Jurkat, Clone E6-1 (cell line): ENCODE results near the gene SNAP91. TPM values are rescaled to one million over a fixed set of nuclear protein-coding genes. Genes with fewer than 3 reads are reported as not detected.
A peak's percentile ranks its signal among the peaks of the same experiment; 100 is the strongest.
"Not testable (repeated sequence)": the region's sequence is repeated elsewhere in the genome, so short reads cannot be mapped to it uniquely, and the experiment has no call there.

Experiments used
- DNase-seq: peaks from one replicate; pipeline ENCODE4 v3.0.0-alpha.2; 2011; ENCODE audit warnings: low read depth, low spot score
- H3K4me3 ChIP-seq: 2 replicates; pipeline ENCODE4 v1.5.1; 2011; ENCODE audit warnings: mild to moderate bottlenecking, low read length, control low read depth, moderate library complexity
- polyA plus RNA-seq: library from polyadenylated mRNA; unstranded; fragments of >200 nt; gene quantifications from one replicate; pipeline ENCODE4 v1.2.1, GENCODE V29; 2012; ENCODE audit warnings: missing spikeins; ENCODE audit not compliant: insufficient read length, insufficient read depth

SNAP91 gene
- 0.88 TPM for polyA plus RNA-seq

GRCh38 chr6:83708970-83709747, at the start of gene SNAP91:
TSS of gene SNAP91 (minus strand) at chr6:83709101. CDS start at chr6:83707927, 1,174 bp downstream.
- peak; percentile 9 for DNase-seq
- peak within 1 kb of the TSS; percentile 37 for H3K4me3 ChIP-seq

- no peak overlapping the region for H3K4me3 ChIP-seq
- no peak for DNase-seq
These were observed 49.6 kb upstream of the SNAP91 start for GRCh38 chr6:83758533-83758932.

- no peak for DNase-seq
- H3K4me3 ChIP-seq = no peak overlapping the region
These were observed 48.1 kb upstream of the SNAP91 start for GRCh38 chr6:83757021-83757420.

GRCh38 chr6:83756565-83756964, 47.7 kb upstream of the SNAP91 start:
- no peak overlapping the region for H3K4me3 ChIP-seq

GRCh38 chr6:83752375-83752774, 43.5 kb upstream of the SNAP91 start:
- DNase-seq, H3K4me3 ChIP-seq: not testable (repeated sequence)

More at GRCh38 chr6:83756565-83756964, 47.7 kb upstream of the SNAP91 start:
- no peak for DNase-seq

GRCh38 chr6:83741089-83741488, 32.2 kb upstream of the SNAP91 start:
- DNase-seq = no peak
- no peak overlapping the region for H3K4me3 ChIP-seq

GRCh38 chr6:83735461-83735860, 26.6 kb upstream of the SNAP91 start:
- no peak overlapping the region for H3K4me3 ChIP-seq
- DNase-seq = no peak

GRCh38 chr6:83729871-83730270, 21.0 kb upstream of the SNAP91 start:
- no peak overlapping the region for H3K4me3 ChIP-seq
- DNase-seq = no peak

- no peak for DNase-seq
- H3K4me3 ChIP-seq = no peak overlapping the region
These were observed 14.0 kb upstream of the SNAP91 start for GRCh38 chr6:83722876-83723275.

GRCh38 chr6:83717809-83718208, 8.9 kb upstream of the SNAP91 start:
- no peak overlapping the region for H3K4me3 ChIP-seq
- no peak for DNase-seq

- DNase-seq = no peak
- no peak overlapping the region for H3K4me3 ChIP-seq
These were observed 3.1 kb upstream of the SNAP91 start for GRCh38 chr6:83711958-83712357.

- no peak for DNase-seq
- H3K4me3 ChIP-seq = no peak overlapping the region
These were observed 798 bp upstream of the SNAP91 start for GRCh38 chr6:83709748-83710050.

GRCh38 chr6:83708546-83708969, 343 bp downstream of the SNAP91 start:
- peak overlapping the region; percentile 37; the same call in 1 of the 2 replicates for H3K4me3 ChIP-seq
- no peak for DNase-seq

- H3K4me3 ChIP-seq = no peak overlapping the region
- no peak for DNase-seq
These were observed 914 bp downstream of the SNAP91 start for GRCh38 chr6:83707829-83708545.

- no peak overlapping the region for H3K4me3 ChIP-seq
- no peak for DNase-seq
These were observed 6.2 kb downstream of the SNAP91 start for GRCh38 chr6:83702749-83703148.

- DNase-seq = no peak
- no peak overlapping the region for H3K4me3 ChIP-seq
These were observed 6.8 kb downstream of the SNAP91 start for GRCh38 chr6:83702077-83702476.

GRCh38 chr6:83696674-83697073, 12.2 kb downstream of the SNAP91 start:
- H3K4me3 ChIP-seq = no peak overlapping the region
- no peak for DNase-seq

- no peak overlapping the region for H3K4me3 ChIP-seq
- no peak for DNase-seq
These were observed 23.4 kb downstream of the SNAP91 start for GRCh38 chr6:83685481-83685880.

GRCh38 chr6:83677791-83678190, 31.1 kb downstream of the SNAP91 start:
- no peak overlapping the region for H3K4me3 ChIP-seq
- DNase-seq = no peak

GRCh38 chr6:83637953-83638352, 70.9 kb downstream of the SNAP91 start:
- H3K4me3 ChIP-seq = no peak overlapping the region
- DNase-seq = no peak

GRCh38 chr6:83636800-83637199, 72.1 kb downstream of the SNAP91 start:
- H3K4me3 ChIP-seq = no peak overlapping the region

More at GRCh38 chr6:83636800-83637199, 72.1 kb downstream of the SNAP91 start:
- no peak for DNase-seq
